ENCODE results near the gene MAP7.

GRCh38 chr6:136438441-136438840 is 111.8 kb downstream of the MAP7 start:
- TF ChIP-seq POLR2A (IDR thresholded peaks at IDR 0.05): no peak
- TF ChIP-seq CTCF (IDR thresholded peaks at IDR 0.05): no peak
- TF ChIP-seq EP300 (IDR thresholded peaks at IDR 0.05): no peak
- no peak for TF ChIP-seq POLR2AphosphoS5 (IDR thresholded peaks at IDR 0.05)
